ENCODE results near the gene ENPEP. TPM values are rescaled to one million over a fixed set of nuclear protein-coding genes. Genes with fewer than 3 reads are reported as not detected.

The ENPEP gene
- total and polyA plus RNA-seq, 2 donors (not counting 1 experiment from before 2014, with no cell fraction given): not detected

GRCh38 chr4:110487873-110488272, 11.9 kb downstream of the ENPEP start:
- no peak overlapping the region for H3K9ac ChIP-seq (ENCODE audit: low read length)

More at GRCh38 chr4:110487873-110488272, 11.9 kb downstream of the ENPEP start:
- H3K79me2 ChIP-seq (ENCODE audit: control insufficient read depth, insufficient read depth, low read length): no peaks in the 10 kb centered on the region
- H3K27ac ChIP-seq (ENCODE audit: low read length in 2 of 2): no peak overlapping the region
- Mint-ChIP-seq H3K4me1 (peaks cover 6% of the 10 kb centered on the region), H3K27ac (no peak overlapping the region), H3K9me3 (ENCODE audit: insufficient read depth) (no peaks in the 10 kb centered on the region), H3K27me3 (peaks cover 14% of the 10 kb centered on the region), H3K4me3 (no peak overlapping the region)
- peaks cover 3 to 8% of the 10 kb centered on the region in 2 donors for H3K4me1 ChIP-seq (ENCODE audit: control insufficient read depth in 2 of 2, insufficient read depth in 2 of 2, low read length in 2 of 2)
- CTCF ChIA-PET: interaction anchor here (1.0 to 1.6 kb wide), 3 partner anchors 21 to 29 kb away, joined by 3 to 5 read pairs (median 3); no protein-coding TSS in a partner anchor
- no peaks in the 10 kb centered on the region for H3K36me3 ChIP-seq (replicated peaks in 1 of 2; ENCODE audit: control extremely low read depth in 1 of 2, control insufficient read depth in 1 of 2, extremely low read depth in 1 of 2, insufficient read depth in 2 of 2, low read length in 1 of 2)
- H2AFZ ChIP-seq (ENCODE audit: insufficient read depth, low read depth, low read length, poor library complexity, severe bottlenecking): no peak overlapping the region
- no peaks in the 10 kb centered on the region for H4K20me1 ChIP-seq (ENCODE audit: control insufficient read depth, insufficient read depth, low read length, poor library complexity, severe bottlenecking)
- TF ChIP-seq CTCF (IDR thresholded peaks at IDR 0.05): no peak
- TF ChIP-seq EZH2 (IDR thresholded peaks at IDR 0.05; ENCODE audit: borderline replicate concordance, insufficient read depth, low read depth, low read length, poor library complexity, severe bottlenecking): no peak
- peaks cover 0 to 5% (median 4%) of the 10 kb centered on the region in 4 experiments for H3K27me3 ChIP-seq (replicated peaks in 1 of 4; ENCODE audit: control extremely low read depth in 1 of 4, control insufficient read depth in 3 of 4, insufficient read depth in 4 of 4, low read length in 3 of 4)
- no peaks in the 10 kb centered on the region for H3K9me3 ChIP-seq (ENCODE audit: control extremely low read depth in 1 of 3, control insufficient read depth in 2 of 3, insufficient read depth in 1 of 3, low read length in 2 of 3)
- POLR2A ChIA-PET: no interaction called here
- no peak for ATAC-seq (ENCODE audit: low read depth)
- no peak overlapping the region for H3K4me3 ChIP-seq (ENCODE audit: control extremely low read depth in 1 of 5, extremely low read depth in 1 of 5, insufficient read depth in 1 of 5, low read depth in 2 of 5, low read length in 4 of 5)
- no peak overlapping the region for H3K4me2 ChIP-seq (replicated peaks; ENCODE audit: low read depth, low read length, poor library complexity, severe bottlenecking)
- DNase-seq: no peak
- intact Hi-C loops (cut with micrococcal nuclease): no loop called here

All from B cell (primary cell).